ENCODE data around the gene FDPS.

- TF ChIP-seq CTCF (IDR thresholded peaks at IDR 0.05) (no peak), EP300 (IDR thresholded peaks at IDR 0.05) (no peak)
Measured at GRCh38 chr1:155321639-155322503, 13.2 kb downstream of the FDPS start.
